Stimulated activated CD8-positive, alpha-beta memory T cell treated with anti-CD3 and anti-CD28 coated beads, Interleukin-12 subunit alpha, Interleukin-12 subunit beta, amount 100 ng/mL, for 4 hours (primary cell): Measurements from ENCODE around the gene GALNT2.

ENCODE experiments used
- DNase-seq: peaks from one replicate; pipeline ENCODE4 v3.0.0-alpha.2; 2020; ENCODE audit warnings: low read depth

The GALNT2 gene

DNA sequence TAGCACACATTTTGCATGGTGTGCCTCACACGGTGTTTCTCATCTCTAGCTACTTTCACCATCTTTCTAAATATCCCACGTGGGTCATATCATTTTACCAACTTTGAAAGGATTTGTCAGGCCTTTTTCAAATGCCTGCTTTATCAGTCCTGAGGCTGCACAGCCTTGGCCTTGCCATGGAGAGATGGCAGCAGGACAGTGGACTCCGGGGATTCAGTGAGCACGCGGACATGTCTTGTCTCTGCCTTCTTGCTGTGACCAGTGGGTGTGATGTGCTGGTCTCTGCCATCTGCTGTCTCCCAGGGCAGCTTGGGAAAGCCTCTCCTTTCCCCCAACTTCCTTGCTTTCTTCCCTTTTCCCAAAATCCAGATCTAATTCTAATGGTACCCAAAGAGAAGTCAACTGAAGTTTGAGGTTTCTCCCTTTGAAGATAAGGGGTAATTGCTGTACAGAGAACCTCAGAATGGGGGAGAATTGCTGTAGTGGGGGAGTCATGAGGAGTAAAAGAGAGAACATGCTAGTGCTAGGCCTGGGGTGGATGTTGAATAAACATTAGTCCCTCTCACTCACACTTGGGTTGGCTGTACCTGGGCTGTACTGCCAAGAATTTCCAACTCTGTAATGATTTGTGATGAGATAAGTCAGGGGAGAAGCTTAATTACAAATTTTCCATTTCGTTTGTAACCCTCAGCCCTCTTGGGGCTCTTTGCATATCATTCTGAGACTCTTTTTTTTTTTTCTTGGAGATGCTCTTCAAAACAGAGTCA, 99.5 kb downstream of the GALNT2 start:
- DNase-seq: no peak

- DNase-seq: no peak
These were observed 100.4 kb downstream of the GALNT2 start for GRCh38 chr1:230167419-230167852.

- DNase-seq: no peak
These were observed 102.6 kb downstream of the GALNT2 start for GRCh38 chr1:230169454-230170152.

DNA sequence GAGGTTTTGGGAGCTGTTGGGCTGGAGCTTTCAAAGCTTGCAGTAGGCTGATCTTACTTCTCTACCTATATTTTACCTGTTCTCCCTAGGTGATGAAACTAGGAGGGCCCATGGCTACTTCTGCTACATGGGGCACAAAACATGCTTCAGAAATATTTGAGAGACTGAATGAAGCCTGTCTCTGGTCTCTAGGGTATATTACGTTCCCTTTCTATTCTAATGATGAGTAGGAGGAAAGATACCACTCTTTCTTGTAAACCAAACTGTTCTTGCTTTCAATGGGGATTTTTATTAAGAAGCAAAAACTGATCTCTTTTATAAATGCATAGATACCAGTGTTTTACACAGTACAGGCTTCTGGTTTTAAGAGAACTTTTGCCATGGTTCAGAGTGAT, 103.1 kb downstream of the GALNT2 start:
- DNase-seq: no peak

DNA sequence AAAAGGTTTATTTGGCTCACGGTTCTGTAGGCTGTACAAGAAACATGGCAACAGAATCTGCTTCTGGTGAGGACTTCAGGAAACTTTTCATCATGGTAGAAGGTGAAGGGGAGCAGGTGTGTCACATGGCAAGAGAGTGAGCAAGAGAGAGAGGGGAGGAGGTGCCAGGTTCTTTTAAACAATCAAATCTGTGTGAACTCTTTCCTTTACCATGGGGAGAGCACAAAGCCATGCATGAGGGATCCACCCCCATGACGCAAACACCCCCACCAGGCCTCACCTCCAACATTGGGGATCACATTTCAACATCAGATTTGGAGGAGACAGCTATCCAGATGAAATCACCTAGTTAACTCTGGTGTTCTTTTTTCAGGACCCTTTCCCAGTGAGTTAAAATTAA, 103.6 kb downstream of the GALNT2 start:
- DNase-seq: no peak

- no peak for DNase-seq
These were observed 104.4 kb downstream of the GALNT2 start for GRCh38 chr1:230171356-230172015.

- DNase-seq: no peak
These were observed 105.0 kb downstream of the GALNT2 start for GRCh38 chr1:230172016-230172537.

DNA sequence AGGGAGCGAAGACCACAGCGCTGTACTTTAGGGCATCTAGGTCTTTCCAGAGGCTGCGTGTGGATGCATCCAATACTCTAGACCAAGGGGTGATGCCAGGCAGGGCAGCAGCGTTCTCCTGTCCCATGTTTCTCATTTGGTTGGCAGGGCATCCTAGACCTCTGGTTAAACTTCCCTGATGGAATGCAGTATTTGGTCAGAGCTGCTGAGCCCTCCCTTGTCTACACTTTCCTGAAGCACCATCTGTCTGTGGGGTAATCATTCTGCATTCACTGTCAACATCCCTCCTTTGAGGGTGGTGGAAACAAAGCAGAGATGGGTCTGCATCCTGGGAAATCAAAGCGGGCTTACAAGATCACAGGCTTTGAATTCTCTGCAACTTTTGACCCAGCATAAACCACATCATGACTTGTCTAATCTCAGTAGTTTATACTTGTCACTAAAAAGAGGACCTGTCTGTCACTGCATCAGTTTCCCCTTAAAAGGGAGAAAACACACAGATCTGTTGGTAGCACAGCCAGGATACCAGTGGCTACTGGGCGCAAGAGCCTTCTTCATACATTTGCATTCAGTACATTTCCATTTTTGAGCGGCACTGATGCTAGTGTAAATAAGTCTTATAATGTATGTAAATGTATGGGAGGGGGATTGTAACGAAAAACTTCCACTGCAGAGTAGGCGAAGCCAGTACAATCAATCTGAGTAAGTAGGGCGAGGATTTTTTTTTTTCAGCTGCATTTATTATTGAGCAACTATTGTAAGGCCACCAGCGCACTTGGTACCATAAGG, 106.3 kb downstream of the GALNT2 start:
- no peak for DNase-seq

GRCh38 chr1:230174041-230174440, 107.0 kb downstream of the GALNT2 start:
- no peak for DNase-seq

- DNase-seq: no peak
These were observed 107.6 kb downstream of the GALNT2 start for GRCh38 chr1:230174471-230175162.

DNA sequence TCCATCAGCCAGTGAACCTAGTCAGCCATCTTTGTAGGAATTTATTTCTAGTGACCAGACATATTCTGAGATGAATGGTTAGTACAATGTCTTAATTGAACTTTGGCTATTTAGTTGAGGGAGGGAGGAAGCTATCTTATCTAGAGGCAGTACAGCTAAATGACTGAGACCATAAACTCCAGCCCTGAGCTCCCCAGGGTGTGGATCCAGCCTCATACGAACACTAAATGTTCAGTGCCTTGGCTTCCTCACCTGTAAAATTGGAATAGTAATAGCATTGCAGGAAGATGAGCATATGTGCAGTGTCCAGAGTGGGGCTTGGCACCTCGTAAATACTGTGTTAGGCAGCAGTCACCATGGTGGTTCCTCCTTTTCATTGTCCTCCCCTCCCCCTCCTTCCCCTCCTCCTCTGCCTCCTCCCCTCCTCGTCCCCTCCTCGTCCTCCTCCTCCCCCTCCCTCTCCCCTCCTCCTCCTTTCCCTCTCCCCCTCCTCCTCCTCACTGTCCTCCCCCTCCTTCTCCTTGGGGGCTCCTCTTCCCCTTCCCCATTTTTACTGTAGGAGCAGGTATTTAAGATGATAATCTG, 108.2 kb downstream of the GALNT2 start:
- DNase-seq: no peak

DNA sequence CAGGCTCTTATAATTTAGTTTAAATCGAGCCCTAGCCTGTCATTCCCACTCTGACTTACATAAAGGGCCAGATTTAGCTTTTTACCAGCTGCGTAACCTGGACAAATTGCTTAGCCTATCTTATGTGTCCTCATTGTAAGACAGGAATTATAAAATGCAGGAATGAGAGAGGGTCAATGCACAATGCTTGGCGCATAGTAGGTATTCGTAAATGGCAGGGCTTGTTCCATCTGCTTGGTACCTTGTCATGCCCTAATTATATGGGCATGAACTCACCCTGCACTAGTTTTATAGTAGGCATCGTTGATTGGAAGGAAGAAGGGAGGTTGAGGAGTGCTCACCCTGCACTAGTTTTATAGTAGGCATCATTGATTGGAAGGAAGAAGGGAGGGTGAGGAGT, 108.8 kb downstream of the GALNT2 start:
- DNase-seq: no peak

DNA sequence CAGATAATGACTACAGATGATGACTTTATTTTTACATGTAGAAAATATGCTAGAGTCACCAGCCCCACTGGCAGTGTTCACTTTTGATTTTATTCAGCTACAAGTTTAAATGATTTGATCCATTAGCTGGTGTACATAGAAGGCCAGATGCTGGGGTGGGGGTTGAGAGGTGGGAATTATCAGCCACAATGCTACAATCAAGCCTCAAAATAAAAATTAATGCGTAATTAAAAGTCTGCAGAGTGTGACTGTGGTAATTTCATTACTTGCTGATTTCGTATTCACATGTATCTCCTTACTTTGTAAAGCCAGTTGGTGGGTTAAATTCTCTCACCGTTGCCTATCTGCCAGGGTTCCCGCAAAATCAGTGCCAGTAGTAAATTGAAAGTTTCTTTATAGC, 109.3 kb downstream of the GALNT2 start:
- DNase-seq: no peak

- DNase-seq: no peak
These were observed 109.9 kb downstream of the GALNT2 start for GRCh38 chr1:230176871-230177411.

DNA sequence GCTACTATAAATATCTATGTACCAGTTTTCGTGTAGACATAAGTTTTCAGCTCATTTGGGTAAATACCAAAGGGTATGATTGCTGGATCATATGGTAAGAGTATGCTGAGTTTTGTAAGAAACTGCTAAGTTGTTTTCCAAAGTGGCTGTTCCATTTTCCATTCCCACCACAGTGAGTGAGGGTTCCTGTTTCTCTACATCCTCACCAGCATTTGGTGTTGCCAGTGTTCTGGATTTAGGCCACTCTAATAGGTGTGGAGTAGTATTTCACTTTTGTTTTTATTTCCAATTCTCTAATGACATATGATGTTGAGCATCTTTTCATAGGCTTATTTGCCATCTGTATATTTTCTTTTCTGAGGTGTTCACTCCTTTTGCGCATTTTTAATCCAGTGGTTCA, 112.2 kb downstream of the GALNT2 start:
- no peak for DNase-seq

- no peak for DNase-seq
These were observed 118.3 kb downstream of the GALNT2 start for GRCh38 chr1:230185076-230186001.

DNA sequence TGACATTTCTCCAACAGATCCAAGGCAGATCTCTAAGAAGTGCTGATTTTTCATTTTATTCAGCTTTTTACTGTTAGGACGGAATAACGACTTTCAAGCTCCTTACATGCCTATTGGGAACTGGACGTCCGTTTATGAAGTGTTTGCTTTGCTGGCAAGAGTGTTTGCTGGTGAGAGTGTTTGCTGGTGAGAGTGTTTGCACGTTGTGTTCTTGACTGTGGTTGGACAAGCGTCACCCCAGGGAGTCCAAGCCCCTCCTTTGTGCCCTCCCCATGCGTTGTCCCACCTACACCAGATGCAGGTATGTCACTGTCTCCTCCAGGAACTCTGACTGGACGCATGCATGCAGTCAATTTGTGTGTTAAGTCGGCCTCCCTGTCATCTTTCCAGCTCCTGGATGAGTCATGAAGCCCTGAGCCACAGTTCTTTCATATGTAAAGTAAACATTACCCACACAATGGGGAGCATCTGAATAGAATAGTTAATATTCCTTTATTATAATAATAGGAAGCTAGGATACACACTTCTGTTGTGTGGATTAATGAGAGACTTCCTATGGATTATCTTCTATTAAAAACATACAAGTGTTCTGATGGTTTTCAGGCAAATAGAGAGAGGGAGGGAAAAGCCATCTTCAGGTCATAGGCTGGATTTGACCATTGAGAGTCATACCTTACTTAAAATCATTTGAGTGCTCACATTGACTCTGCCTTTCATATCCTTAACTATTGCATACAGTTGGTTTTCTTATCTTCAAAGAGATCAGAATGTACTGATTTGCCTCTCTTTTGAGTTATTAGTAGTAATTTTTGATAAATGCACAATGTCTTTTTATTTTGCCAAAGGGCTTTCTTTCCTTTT, 119.2 kb downstream of the GALNT2 start:
- no peak for DNase-seq

DNA sequence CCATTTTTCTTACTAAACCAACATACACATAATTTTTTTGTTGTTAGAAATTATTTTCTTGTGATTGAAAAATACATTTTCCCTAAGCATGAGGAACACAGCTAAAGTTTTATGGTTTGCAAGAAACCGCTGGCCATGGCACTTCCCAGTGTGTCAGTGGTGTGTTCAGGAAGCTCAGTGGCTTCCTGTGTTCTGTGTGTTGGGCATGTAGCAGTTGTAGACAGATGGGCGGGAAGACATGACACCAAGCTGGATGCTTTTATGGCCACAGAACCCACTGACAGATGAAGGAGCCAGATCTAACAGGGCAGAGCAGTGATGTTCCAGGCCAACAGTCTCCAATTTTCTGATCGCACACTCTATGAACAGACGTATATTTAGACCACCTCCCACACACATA, 119.8 kb downstream of the GALNT2 start:
- no peak for DNase-seq

- no peak for DNase-seq
These were observed 120.3 kb downstream of the GALNT2 start for GRCh38 chr1:230187290-230187689.
